K562 (cell line): ENCODE results near the gene MET. TPM values are rescaled to one million over a fixed set of nuclear protein-coding genes. Genes with fewer than 3 reads are reported as not detected.

Experiments
- ATAC-seq: fragments of 200-7000 bp; cut with Tn5 transposase; 3 replicates; pipeline ENCODE4 v1.9.1; 2020; ENCODE audit warnings: moderate library complexity
- BruUV-seq: library from RNA; stranded (reverse); fragments of 400-500 nt; replicated peaks from 2 replicates; lab custom pipeline; 2021; lab: Mats Ljungman, UMichigan
- CTCF ChIA-PET: fragments of 300-600 bp; formaldehyde crosslinking; extraction: SDS; loops from one replicate; lab custom pipeline; 2021; ENCODE audit warnings: low intra/inter-chr PET ratio; lab: Yijun Ruan, JAX
- POLR2A ChIA-PET: fragments of 300-600, 350-650 bp; sonication (Branson Sonifier 250); formaldehyde crosslinking; extraction: SDS; loops from one replicate; lab custom pipeline; 2021; ENCODE audit warnings: antibody characterized with exemption, inconsistent platforms; lab: Yijun Ruan, JAX
- DNase-seq, 4 experiments: peaks; one replicate each; pipeline versions ENCODE4 v3.0.0 to v3.0.0-alpha.2; 2011 to 2018; ENCODE audit warnings: low spot score in 3 of 4, mixed read lengths in 3 of 4; ENCODE audit errors: extremely low read depth in 1 of 4
- FAIRE-seq: peaks from 2 replicates; lab custom pipeline; 2011; peaks lifted over from hg19 to GRCh38; lab: Jason Lieb, UNC
- H2AFZ ChIP-seq: 2 replicates; pipeline ENCODE4 v1.6.0; 2011; ENCODE audit warnings: low read depth, low read length, control low read depth, inconsistent platforms
- H3K27ac ChIP-seq: fragments of 200-600 bp; 3 replicates; pipeline ENCODE4 v1.8.0; 2011; ENCODE audit warnings: low read depth, mild to moderate bottlenecking, control low read depth, inconsistent platforms, low read length, moderate library complexity, mixed read lengths; ENCODE audit errors: extremely low read depth
- H3K27me3 ChIP-seq, 2 experiments: fragments of 300-600 bp in 1 of 2; 2 replicates in 1 of 2; 3 replicates in 1 of 2; pipeline versions ENCODE4 v1.6.0 to v1.8.0; 2011; ENCODE audit warnings: inconsistent platforms in 2 of 2, low read length in 2 of 2, mild to moderate bottlenecking in 1 of 2, mixed read lengths in 1 of 2, moderate library complexity in 1 of 2; ENCODE audit not compliant: control insufficient read depth in 2 of 2, insufficient read depth in 2 of 2
- H3K36me3 ChIP-seq: fragments of 300-600 bp; 3 replicates; pipeline ENCODE4 v1.8.0; 2011; ENCODE audit warnings: mild to moderate bottlenecking, low read length, inconsistent platforms; ENCODE audit not compliant: control insufficient read depth, insufficient read depth
- H3K4me1 ChIP-seq, 2 experiments: fragments of 200-600 bp in 1 of 2; replicated peaks in 1 of 2; 2 replicates in 1 of 2; 3 replicates in 1 of 2; pipeline versions ENCODE4 v1.5.1 to v1.8.0; 2011; ENCODE audit warnings: inconsistent platforms in 2 of 2, low read length in 2 of 2, mild to moderate bottlenecking in 1 of 2, mixed read lengths in 1 of 2, moderate library complexity in 1 of 2; ENCODE audit not compliant: control insufficient read depth in 2 of 2, insufficient read depth in 2 of 2
- H3K4me2 ChIP-seq: 2 replicates; pipeline ENCODE4 v1.6.1; 2011; ENCODE audit warnings: low read length, control low read depth, inconsistent platforms, mixed read lengths; ENCODE audit not compliant: insufficient read depth
- H3K4me3 ChIP-seq: fragments of 200-600 bp; sonication (generic), shearing (Covaris generic); 2 replicates; pipeline ENCODE4 v1.5.1; 2016; ENCODE audit warnings: control low read depth, inconsistent platforms
- H3K79me2 ChIP-seq: fragments of 200-600 bp; 3 replicates; pipeline ENCODE4 v1.8.0; 2011; ENCODE audit warnings: low read length, inconsistent platforms; ENCODE audit not compliant: control insufficient read depth, insufficient read depth
- H3K9ac ChIP-seq, 2 experiments: 2 replicates each; pipeline versions ENCODE4 v1.6.0 to v1.6.1; 2011; ENCODE audit warnings: low read depth in 2 of 2, low read length in 2 of 2, control low read depth in 1 of 2, inconsistent platforms in 1 of 2, mild to moderate bottlenecking in 1 of 2, mixed read lengths in 1 of 2; ENCODE audit not compliant: insufficient read depth in 1 of 2
- H3K9me1 ChIP-seq: one replicate; pipeline ENCODE4 v1.6.0; 2011; ENCODE audit warnings: inconsistent platforms, mild to moderate bottlenecking, low read length, moderate library complexity; ENCODE audit not compliant: control insufficient read depth, insufficient read depth
- H3K9me3 ChIP-seq: replicated peaks from 2 replicates; pipeline ENCODE4 v1.5.1; 2011; ENCODE audit warnings: low read depth, low read length, inconsistent platforms; ENCODE audit not compliant: control insufficient read depth, insufficient read depth
- H4K20me1 ChIP-seq: replicated peaks from 2 replicates; pipeline ENCODE4 v1.6.1; 2011; ENCODE audit warnings: low read length, inconsistent platforms, mixed read lengths; ENCODE audit not compliant: control insufficient read depth, insufficient read depth
- CC2D1A ChIP-seq: fragments of 450-650 bp; IDR thresholded peaks from 2 replicates; pipeline ENCODE4 v1.6.1; 2017; ENCODE audit warnings: mild to moderate bottlenecking
- E2F1 ChIP-seq: sonication (generic); formaldehyde crosslinking; IDR thresholded peaks from 2 replicates; pipeline ENCODE4 v1.8.1; 2023; ENCODE audit warnings: mild to moderate bottlenecking, missing genetic modification reagents, moderate library complexity
- E4F1 ChIP-seq: fragments of 250-450 bp; sonication (Bioruptor Pico); IDR thresholded peaks from 2 replicates; pipeline ENCODE4 v1.5.0; 2021; ENCODE audit warnings: mild to moderate bottlenecking, borderline replicate concordance
- MTF1 ChIP-seq: fragments of 250-450 bp; sonication (Bioruptor Pico); IDR thresholded peaks from 2 replicates; pipeline ENCODE4 v1.9.0; 2021; ENCODE audit warnings: moderate library complexity, mild to moderate bottlenecking, inconsistent platforms, borderline replicate concordance
- RAD21 ChIP-seq, 2 experiments: fragments of 250-450 bp in 1 of 2; fragments of 450-650 bp in 1 of 2; sonication (Bioruptor Pico) in 1 of 2; formaldehyde crosslinking in 1 of 2; IDR thresholded peaks in 1 of 2; conservative IDR thresholded peaks in 1 of 2; 2 replicates each; pipeline versions ENCODE4 v1.4.0 to v1.8.0; 2020 to 2022; ENCODE audit warnings: mild to moderate bottlenecking in 2 of 2, moderate library complexity in 1 of 2
- SREBF1 ChIP-seq: fragments of 150-350 bp; IDR thresholded peaks from 2 replicates; pipeline ENCODE4 v1.6.1; 2014; ENCODE audit warnings: antibody characterized with exemption, low read depth, low read length, borderline replicate concordance
- STAG1 ChIP-seq: sonication (generic); formaldehyde crosslinking; IDR thresholded peaks from 2 replicates; pipeline ENCODE4 v1.5.0; 2020; ENCODE audit warnings: missing genetic modification reagents, borderline replicate concordance
- ZBTB26 ChIP-seq: fragments of 450-650 bp; formaldehyde crosslinking; IDR thresholded peaks from 2 replicates; pipeline ENCODE4 v1.4.0; 2022; ENCODE audit warnings: missing genetic modification characterization
- ZNF384 ChIP-seq: IDR thresholded peaks from 2 replicates; pipeline ENCODE4 v1.6.1; 2012; ENCODE audit warnings: low read depth, low read length, improper control_type of control experiment
- ZNF561 ChIP-seq: fragments of 450-650 bp; formaldehyde crosslinking; conservative IDR thresholded peaks from 2 replicates; pipeline ENCODE4 v1.4.0; 2020; ENCODE audit warnings: mild to moderate bottlenecking, moderate library complexity
- WGBS: fragments of 100-300 bp; shearing (Covaris generic); methylation state at CpG from one replicate; pipeline ENCODE4 v1.1.6; 2016; ENCODE audit warnings: low coverage, mixed read lengths; ENCODE audit not compliant: insufficient coverage; ENCODE audit errors: missing lambda C conversion rate; 5-methylcytosine and 5-hydroxymethylcytosine counted together
- in situ Hi-C: fragments of 300-500 bp; cut with MboI; formaldehyde crosslinking; loops from 4 replicates; pipeline ENCODE4 v1.15.0; 2018; ENCODE audit warnings: inconsistent platforms, mixed read lengths
- intact Hi-C: fragments of 100-400 bp; cut with micrococcal nuclease; formaldehyde crosslinking; loops from 2 replicates; pipeline ENCODE4 v1.14.2; 2022
- polyA plus RNA-seq, 8 experiments: library from polyadenylated mRNA; depleted of rRNA in 4 of 8; stranded (reverse) in 5 of 8; unstranded in 3 of 8; fragments of >200 nt; fragmentation: Nextera tagmentation in 2 of 8; fragmentation: Illumina TruSeq in 1 of 8; extraction: Ambion mirVana in 2 of 8; extraction: Trizol in 1 of 8; gene quantifications; 2 replicates each; pipeline versions ENCODE4 v1.2.1 to v1.2.3, GENCODE V29; 2011 to 2014; ENCODE audit warnings: inconsistent platforms in 1 of 8, missing spikeins in 1 of 8
- total RNA-seq, 7 experiments: library from RNA; depleted of rRNA in 6 of 7; stranded (reverse); fragments of >200 nt in 6 of 7; fragmentation: Illumina TruSeq in 2 of 7; extraction: Trizol in 2 of 7; gene quantifications; 2 replicates each; pipeline versions ENCODE4 v1.2.1 to v1.2.3, GENCODE V29; 2011 to 2021; ENCODE audit warnings: low replicate concordance in 1 of 7

Gene MET
- total and polyA plus RNA-seq, 9 of the 15 experiments (the other 6 are each of a cell fraction or from before 2014, with no cell fraction given): 0.84 to 2.4 (median 1.1) TPM

GRCh38 chr7:116824449-116824848 lies 152.5 kb downstream of the MET start (continued):
- TF ChIP-seq ZNF384 (no peak), SREBF1 (no peak), ZNF561 (CRISPR knock-in tag) (no peak), E4F1 (CRISPR knock-in tag) (no peak), ZBTB26 (CRISPR knock-in tag) (no peak)

- Histone ChIP-seq H3K4me1 (no peaks in the 10 kb centered on the region), H3K4me2 (no peak overlapping the region), H3K9me1 (no peaks in the 10 kb centered on the region), H3K79me2 (no peaks in the 10 kb centered on the region), H4K20me1 (no peaks in the 10 kb centered on the region), H3K36me3 (no peaks in the 10 kb centered on the region), H3K27me3 (peaks cover 4 to 18% of the 10 kb centered on the region in 2 experiments; a peak in 3 of 5 replicates), H2AFZ (no peak overlapping the region), H3K9me3 (0 out of 2 replicates have a peak, but pooled peaks cover 2% of the 10 kb centered on the region), H3K9ac (no peak overlapping the region), H3K4me3 (no peak overlapping the region), H3K27ac (no peak overlapping the region)
- CTCF ChIA-PET: interaction anchor here (0.9 to 1.2 kb wide), 2 partner anchors 292 to 294 kb away, joined by 4 to 5 read pairs; no protein-coding TSS in a partner anchor
- ATAC-seq: peak; percentile 67
- intact Hi-C loops: loop anchor here (5.0 kb wide), 2 partner anchors 99 to 299 kb away; no protein-coding TSS in a partner anchor
- POLR2A ChIA-PET: interaction anchor here (1.1 kb wide), 1 partner anchor 21 kb away, joined by 4 read pairs; no protein-coding TSS in a partner anchor
- DNase-seq: no peak
- BruUV-seq: no TSS peak
- WGBS: 3% methylated on average over 4 of the region's 4 CpGs
- FAIRE-seq: no peak
- in situ Hi-C loops: no loop called here
- TF ChIP-seq CC2D1A (peak; percentile 45; the same call in 1 of the 2 replicates), RAD21 (CRISPR knock-in tag; conservative IDR thresholded peaks at IDR 0.05 in 1 of 2, IDR thresholded peaks at IDR 0.05 in 1 of 2) (peak in 1 of 2 experiments; percentile 36; a peak in 2 of 4 replicates), STAG1 (CRISPR knock-in tag) (peak; percentile 16; the same call in 1 of the 2 replicates), MTF1 (CRISPR knock-in tag) (no peak), E2F1 (CRISPR knock-in tag) (no peak)
Measured at GRCh38 chr7:116828281-116828680, 156.3 kb downstream of the MET start.
